ENCODE measurements around the gene ZNF536.

Gene ZNF536

DNA sequence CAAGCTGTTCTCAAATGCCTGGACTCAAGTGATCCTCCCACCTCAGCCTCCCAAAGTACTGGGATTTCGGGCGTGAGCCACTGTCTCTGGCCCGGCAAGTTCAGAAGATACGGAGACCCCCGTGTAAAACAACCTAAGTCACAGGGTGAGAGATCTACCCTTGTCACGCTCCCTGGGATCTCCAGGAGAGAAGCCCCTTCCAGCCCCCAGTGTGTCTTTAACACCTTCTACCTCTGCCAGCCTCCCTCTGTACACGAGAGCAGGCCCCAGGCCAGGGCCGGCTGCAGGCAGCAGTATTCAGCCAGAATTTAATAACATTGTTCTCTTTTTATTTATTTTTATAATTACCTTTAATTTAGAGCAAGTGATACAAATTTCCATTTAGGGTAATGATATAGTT is 49.4 kb downstream of the ZNF536 start:
- TF ChIP-seq, protein P1, sequence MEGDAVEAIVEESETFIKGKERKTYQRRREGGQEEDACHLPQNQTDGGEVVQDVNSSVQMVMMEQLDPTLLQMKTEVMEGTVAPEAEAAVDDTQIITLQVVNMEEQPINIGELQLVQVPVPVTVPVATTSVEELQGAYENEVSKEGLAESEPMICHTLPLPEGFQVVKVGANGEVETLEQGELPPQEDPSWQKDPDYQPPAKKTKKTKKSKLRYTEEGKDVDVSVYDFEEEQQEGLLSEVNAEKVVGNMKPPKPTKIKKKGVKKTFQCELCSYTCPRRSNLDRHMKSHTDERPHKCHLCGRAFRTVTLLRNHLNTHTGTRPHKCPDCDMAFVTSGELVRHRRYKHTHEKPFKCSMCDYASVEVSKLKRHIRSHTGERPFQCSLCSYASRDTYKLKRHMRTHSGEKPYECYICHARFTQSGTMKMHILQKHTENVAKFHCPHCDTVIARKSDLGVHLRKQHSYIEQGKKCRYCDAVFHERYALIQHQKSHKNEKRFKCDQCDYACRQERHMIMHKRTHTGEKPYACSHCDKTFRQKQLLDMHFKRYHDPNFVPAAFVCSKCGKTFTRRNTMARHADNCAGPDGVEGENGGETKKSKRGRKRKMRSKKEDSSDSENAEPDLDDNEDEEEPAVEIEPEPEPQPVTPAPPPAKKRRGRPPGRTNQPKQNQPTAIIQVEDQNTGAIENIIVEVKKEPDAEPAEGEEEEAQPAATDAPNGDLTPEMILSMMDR (IDR thresholded peaks at IDR 0.05; ENCODE audit: control extremely low read depth, extremely low read depth, low read depth, missing control alignments) = no peak
- no peak for DNase-seq (ENCODE audit: extremely low spot score)
- ChIA-PET CTCF (no interaction called here), POLR2A (no interaction called here)

DNA sequence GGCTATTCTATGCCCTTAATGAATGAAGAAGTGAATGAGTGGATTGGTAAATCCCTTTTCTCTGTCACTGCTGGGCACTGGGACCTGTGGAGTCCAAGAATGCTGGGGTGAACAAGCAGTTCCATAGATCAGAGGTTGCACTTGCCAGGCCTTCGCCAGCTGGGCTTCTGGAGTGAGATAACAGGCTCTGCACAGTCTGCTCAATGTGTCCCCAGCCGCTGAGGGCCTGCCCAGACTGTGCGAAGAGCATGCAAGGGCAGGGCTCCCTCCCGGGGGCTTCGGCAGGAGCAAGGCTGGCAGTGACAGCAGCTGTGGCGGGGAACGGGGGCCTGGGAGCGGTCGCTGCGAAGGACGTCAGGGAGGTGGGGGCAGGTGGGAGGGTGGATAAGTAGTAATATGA is 51.3 kb downstream of the ZNF536 start:
- CTCF ChIA-PET = no interaction called here
- DNase-seq (ENCODE audit: extremely low spot score) = no peak
- TF ChIP-seq, protein P1 (IDR thresholded peaks at IDR 0.05; ENCODE audit: control extremely low read depth, extremely low read depth, low read depth, missing control alignments) = no peak
- POLR2A ChIA-PET = no interaction called here

DNA sequence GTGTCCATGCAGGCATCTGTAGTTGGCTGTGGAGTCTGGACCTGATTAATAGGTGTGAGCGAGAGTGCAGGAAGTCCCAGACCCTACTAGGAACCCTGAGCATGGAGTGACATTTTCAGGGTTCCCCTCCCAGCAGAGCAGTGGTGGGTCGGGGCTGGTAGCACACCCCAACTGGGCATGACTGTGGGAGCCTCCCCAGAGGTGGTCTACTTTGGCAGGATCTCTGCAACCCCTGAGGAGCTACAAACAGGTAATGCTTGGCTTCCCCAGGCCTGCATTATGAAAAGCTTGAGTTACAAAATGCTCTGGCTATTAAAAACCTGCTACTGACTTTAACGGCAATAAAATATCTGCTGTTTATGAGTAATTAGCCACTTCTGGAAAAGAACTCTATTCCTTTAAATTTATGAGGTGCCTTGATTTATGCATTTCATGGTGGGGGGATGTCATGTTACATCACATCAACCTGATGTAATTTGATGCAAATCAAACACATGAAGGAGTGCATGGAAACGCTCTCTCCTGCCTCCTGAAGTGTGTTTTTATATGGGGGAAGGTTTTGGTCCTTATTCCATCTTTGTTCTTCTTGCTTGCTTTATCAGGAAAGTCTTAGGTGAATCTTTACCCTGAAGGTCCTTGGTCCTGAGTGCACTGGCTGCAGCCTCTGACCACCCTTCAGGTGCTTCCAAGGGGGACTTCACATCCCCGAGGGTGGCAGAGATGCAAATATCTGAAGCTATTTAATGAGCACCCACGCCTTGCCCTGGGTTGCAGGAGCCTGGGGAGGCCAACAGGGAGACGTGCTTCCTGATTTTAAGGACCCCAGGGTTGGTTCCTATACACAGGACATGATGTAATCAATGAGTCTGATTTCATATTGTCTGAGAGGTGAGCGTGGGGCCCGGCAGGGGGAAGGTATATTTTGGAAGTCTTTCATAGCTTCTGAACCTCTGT is 54.0 kb downstream of the ZNF536 start:
- POLR2A ChIA-PET = no interaction called here
- DNase-seq (ENCODE audit: extremely low spot score) = no peak
- TF ChIP-seq, protein P1 (IDR thresholded peaks at IDR 0.05; ENCODE audit: control extremely low read depth, extremely low read depth, low read depth, missing control alignments) = no peak
- CTCF ChIA-PET = no interaction called here

DNA sequence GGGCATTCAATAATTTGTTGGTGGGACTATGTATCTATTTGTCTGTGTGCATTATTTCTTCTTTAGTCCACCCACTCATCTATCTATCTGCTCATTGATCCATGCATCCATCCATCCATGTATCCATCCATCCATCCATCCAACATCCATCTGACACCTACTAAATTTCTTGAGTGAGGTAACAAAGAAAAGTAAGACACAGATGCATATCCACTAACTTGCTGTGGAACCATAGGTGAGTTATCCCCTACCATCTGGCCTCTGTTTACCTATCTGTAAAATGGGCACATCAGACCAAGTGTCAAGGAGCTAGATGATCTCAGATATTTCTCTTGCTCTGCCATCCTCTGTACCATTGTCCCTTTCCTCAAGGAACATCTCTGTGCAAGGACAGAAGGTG is 54.7 kb downstream of the ZNF536 start:
- ChIA-PET CTCF (no interaction called here), POLR2A (no interaction called here)
- no peak for DNase-seq (ENCODE audit: extremely low spot score)
- TF ChIP-seq, protein P1 (IDR thresholded peaks at IDR 0.05; ENCODE audit: control extremely low read depth, extremely low read depth, low read depth, missing control alignments) = no peak

DNA sequence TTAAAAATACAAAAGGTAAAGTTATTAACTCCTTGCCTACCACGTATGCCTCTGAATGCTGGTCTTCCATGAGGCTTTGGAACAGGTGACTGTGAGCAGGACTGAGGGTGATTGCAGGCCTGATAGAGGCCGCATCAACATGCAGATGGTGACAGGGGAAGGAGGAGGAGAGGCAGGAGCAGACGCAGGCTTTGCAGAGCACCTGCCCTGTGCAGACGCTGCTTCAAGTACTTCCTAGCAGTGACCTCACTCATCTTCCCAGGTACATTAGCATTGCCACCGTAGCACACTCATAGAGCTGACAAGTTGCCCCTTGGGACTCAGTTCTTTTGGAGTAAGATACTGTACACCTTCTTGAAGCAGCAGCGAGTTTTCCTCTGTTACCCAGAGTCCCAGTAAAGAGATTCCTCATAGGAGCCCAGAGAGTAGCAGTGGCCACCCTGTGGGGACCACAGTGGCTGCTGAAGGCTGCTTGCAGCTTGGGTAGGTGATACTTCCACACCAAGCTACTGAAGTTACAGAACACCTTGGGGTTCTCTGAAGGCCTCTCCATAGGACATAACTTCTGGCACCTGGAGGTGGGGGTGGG is 56.0 kb downstream of the ZNF536 start:
- ChIA-PET CTCF (no interaction called here), POLR2A (no interaction called here)
- TF ChIP-seq, protein P1 (IDR thresholded peaks at IDR 0.05; ENCODE audit: control extremely low read depth, extremely low read depth, low read depth, missing control alignments) = no peak
- no peak for DNase-seq (ENCODE audit: extremely low spot score)

DNA sequence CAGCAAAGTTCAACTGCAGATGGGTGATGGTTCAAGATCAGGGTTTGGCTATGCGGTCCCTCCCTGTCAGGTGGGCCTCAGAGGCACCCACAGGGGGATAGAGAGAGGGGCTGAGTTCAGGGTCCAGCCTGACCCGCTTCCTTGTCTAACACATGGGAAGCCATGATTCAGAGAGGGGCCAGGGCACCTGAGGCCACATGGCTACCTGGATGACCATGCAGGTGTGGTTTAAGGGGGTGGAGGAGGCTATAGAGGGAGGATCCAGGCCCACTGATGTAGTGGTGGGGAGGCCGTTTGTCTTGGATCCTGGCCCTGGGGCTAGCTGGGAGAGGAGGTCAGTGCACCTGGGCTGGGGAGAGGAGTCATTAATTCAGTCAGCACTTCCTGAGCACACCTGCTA is 56.7 kb downstream of the ZNF536 start:
- ChIA-PET POLR2A (no interaction called here), CTCF (no interaction called here)
- TF ChIP-seq, protein P1 (IDR thresholded peaks at IDR 0.05; ENCODE audit: control extremely low read depth, extremely low read depth, low read depth, missing control alignments) = no peak
- DNase-seq (ENCODE audit: extremely low spot score) = no peak
